K562 (cell line): ENCODE measurements around the gene IMMP2L. TPM values are rescaled to one million over a fixed set of nuclear protein-coding genes. Genes with fewer than 3 reads are reported as not detected.

Source experiments
- MED1 ChIP-seq: sonication (generic); formaldehyde crosslinking; IDR thresholded peaks from 2 replicates; pipeline ENCODE4 v1.8.1; 2023; ENCODE audit warnings: missing genetic modification reagents, borderline replicate concordance
- SIX5 ChIP-seq, 2 experiments: IDR thresholded peaks; 2 replicates each; pipeline ENCODE4 v1.6.1; 2011; ENCODE audit warnings: low read length in 2 of 2, borderline replicate concordance in 1 of 2, low read depth in 1 of 2, mild to moderate bottlenecking in 1 of 2, moderate library complexity in 1 of 2; ENCODE audit not compliant: insufficient read depth in 1 of 2
- ZC3H4 ChIP-seq: sonication (generic); formaldehyde crosslinking; IDR thresholded peaks from 2 replicates; pipeline ENCODE4 v1.9.0; 2021; ENCODE audit warnings: missing genetic modification reagents, borderline replicate concordance
- ZNF57 ChIP-seq: fragments of 450-650 bp; formaldehyde crosslinking; IDR thresholded peaks from 2 replicates; pipeline ENCODE4 v1.4.0; 2020; ENCODE audit warnings: mild to moderate bottlenecking, moderate library complexity
- polyA plus RNA-seq, 8 experiments: library from polyadenylated mRNA; depleted of rRNA in 4 of 8; stranded (reverse) in 5 of 8; unstranded in 3 of 8; fragments of >200 nt; fragmentation: Nextera tagmentation in 2 of 8; fragmentation: Illumina TruSeq in 1 of 8; extraction: Ambion mirVana in 2 of 8; extraction: Trizol in 1 of 8; gene quantifications; 2 replicates each; pipeline versions ENCODE4 v1.2.1 to v1.2.3, GENCODE V29; 2011 to 2014; ENCODE audit warnings: inconsistent platforms in 1 of 8, missing spikeins in 1 of 8
- total RNA-seq, 7 experiments: library from RNA; depleted of rRNA in 6 of 7; stranded (reverse); fragments of >200 nt in 6 of 7; fragmentation: Illumina TruSeq in 2 of 7; extraction: Trizol in 2 of 7; gene quantifications; 2 replicates each; pipeline versions ENCODE4 v1.2.1 to v1.2.3, GENCODE V29; 2011 to 2021; ENCODE audit warnings: low replicate concordance in 1 of 7
- TF ChIP-seq, protein P1 (sequence below): IDR thresholded peaks from 2 replicates; pipeline ENCODE4 v1.6.1; 2014; ENCODE audit warnings: antibody characterized with exemption
- TF ChIP-seq, protein P2 (sequence below): fragments of 250-450 bp; sonication (Bioruptor Pico); IDR thresholded peaks from 2 replicates; pipeline ENCODE4 v1.4.0; 2020; ENCODE audit warnings: mild to moderate bottlenecking, moderate library complexity, borderline replicate concordance
- TF ChIP-seq, protein P3 (sequence below): sonication (generic); formaldehyde crosslinking; IDR thresholded peaks from 2 replicates; pipeline ENCODE4 v1.8.0; 2023; ENCODE audit warnings: mild to moderate bottlenecking, missing genetic modification reagents
- TF ChIP-seq, protein P4 (sequence below): fragments of 450-650 bp; formaldehyde crosslinking; IDR thresholded peaks from 2 replicates; pipeline ENCODE4 v1.4.0; 2020; ENCODE audit warnings: mild to moderate bottlenecking, mixed read lengths
- TF ChIP-seq, protein P5 (sequence below): fragments of 450-650 bp; IDR thresholded peaks from 2 replicates; pipeline ENCODE4 v1.6.1; 2017; ENCODE audit warnings: mild to moderate bottlenecking, moderate library complexity
- TF ChIP-seq, protein P6 (sequence below): sonication (generic); formaldehyde crosslinking; IDR thresholded peaks from 2 replicates; pipeline ENCODE4 v1.4.0; 2020; ENCODE audit warnings: mild to moderate bottlenecking, missing genetic modification reagents

Gene IMMP2L
- total and polyA plus RNA-seq, 9 of the 15 experiments (the other 6 are each of a cell fraction or from before 2014, with no cell fraction given): 29.7 to 116 (median 53.0) TPM

DNA sequence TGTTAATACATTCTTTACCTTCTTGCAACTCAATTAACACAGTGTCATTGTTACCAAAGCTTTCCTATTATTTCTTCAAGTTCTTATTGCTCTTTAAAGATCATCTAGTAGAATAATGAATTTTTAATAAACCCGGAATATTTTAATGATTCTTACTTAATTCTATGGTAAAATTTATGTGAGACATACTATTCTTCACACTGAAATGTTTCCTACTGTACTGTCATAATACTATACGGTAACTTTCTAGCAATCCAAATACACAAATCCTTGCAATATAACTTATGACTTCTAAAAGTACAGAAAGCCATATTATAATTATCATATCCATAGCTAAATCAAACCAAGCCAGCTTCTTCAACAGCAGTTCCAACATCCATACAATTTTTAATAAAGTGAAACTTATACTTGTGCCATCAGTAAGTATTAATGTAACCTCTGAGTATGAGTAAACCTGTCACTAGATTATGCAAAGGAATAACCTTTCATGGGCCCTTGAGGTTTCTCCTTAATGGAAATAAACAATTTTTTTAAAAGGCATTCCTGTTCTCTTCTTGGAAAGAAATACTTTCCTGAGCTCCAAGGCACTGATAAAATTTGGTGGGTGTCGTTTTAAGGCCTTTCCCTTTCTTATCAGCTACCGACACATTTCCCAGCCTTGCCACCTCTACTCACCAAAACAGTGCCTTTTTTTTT lies 87.4 kb downstream of the IMMP2L start (continued):
- TF ChIP-seq, protein P1, sequence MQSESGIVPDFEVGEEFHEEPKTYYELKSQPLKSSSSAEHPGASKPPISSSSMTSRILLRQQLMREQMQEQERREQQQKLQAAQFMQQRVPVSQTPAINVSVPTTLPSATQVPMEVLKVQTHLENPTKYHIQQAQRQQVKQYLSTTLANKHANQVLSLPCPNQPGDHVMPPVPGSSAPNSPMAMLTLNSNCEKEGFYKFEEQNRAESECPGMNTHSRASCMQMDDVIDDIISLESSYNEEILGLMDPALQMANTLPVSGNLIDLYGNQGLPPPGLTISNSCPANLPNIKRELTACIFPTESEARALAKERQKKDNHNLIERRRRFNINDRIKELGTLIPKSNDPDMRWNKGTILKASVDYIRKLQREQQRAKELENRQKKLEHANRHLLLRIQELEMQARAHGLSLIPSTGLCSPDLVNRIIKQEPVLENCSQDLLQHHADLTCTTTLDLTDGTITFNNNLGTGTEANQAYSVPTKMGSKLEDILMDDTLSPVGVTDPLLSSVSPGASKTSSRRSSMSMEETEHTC: no peak
- TF ChIP-seq, protein P2, sequence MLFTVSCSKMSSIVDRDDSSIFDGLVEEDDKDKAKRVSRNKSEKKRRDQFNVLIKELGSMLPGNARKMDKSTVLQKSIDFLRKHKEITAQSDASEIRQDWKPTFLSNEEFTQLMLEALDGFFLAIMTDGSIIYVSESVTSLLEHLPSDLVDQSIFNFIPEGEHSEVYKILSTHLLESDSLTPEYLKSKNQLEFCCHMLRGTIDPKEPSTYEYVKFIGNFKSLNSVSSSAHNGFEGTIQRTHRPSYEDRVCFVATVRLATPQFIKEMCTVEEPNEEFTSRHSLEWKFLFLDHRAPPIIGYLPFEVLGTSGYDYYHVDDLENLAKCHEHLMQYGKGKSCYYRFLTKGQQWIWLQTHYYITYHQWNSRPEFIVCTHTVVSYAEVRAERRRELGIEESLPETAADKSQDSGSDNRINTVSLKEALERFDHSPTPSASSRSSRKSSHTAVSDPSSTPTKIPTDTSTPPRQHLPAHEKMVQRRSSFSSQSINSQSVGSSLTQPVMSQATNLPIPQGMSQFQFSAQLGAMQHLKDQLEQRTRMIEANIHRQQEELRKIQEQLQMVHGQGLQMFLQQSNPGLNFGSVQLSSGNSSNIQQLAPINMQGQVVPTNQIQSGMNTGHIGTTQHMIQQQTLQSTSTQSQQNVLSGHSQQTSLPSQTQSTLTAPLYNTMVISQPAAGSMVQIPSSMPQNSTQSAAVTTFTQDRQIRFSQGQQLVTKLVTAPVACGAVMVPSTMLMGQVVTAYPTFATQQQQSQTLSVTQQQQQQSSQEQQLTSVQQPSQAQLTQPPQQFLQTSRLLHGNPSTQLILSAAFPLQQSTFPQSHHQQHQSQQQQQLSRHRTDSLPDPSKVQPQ (CRISPR knock-in tag): no peak
- TF ChIP-seq ZC3H4 (CRISPR knock-in tag): no peak
- TF ChIP-seq, protein P3, sequence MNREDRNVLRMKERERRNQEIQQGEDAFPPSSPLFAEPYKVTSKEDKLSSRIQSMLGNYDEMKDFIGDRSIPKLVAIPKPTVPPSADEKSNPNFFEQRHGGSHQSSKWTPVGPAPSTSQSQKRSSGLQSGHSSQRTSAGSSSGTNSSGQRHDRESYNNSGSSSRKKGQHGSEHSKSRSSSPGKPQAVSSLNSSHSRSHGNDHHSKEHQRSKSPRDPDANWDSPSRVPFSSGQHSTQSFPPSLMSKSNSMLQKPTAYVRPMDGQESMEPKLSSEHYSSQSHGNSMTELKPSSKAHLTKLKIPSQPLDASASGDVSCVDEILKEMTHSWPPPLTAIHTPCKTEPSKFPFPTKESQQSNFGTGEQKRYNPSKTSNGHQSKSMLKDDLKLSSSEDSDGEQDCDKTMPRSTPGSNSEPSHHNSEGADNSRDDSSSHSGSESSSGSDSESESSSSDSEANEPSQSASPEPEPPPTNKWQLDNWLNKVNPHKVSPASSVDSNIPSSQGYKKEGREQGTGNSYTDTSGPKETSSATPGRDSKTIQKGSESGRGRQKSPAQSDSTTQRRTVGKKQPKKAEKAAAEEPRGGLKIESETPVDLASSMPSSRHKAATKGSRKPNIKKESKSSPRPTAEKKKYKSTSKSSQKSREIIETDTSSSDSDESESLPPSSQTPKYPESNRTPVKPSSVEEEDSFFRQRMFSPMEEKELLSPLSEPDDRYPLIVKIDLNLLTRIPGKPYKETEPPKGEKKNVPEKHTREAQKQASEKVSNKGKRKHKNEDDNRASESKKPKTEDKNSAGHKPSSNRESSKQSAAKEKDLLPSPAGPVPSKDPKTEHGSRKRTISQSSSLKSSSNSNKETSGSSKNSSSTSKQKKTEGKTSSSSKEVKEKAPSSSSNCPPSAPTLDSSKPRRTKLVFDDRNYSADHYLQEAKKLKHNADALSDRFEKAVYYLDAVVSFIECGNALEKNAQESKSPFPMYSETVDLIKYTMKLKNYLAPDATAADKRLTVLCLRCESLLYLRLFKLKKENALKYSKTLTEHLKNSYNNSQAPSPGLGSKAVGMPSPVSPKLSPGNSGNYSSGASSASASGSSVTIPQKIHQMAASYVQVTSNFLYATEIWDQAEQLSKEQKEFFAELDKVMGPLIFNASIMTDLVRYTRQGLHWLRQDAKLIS (CRISPR knock-in tag): no peak
- TF ChIP-seq, protein P4, sequence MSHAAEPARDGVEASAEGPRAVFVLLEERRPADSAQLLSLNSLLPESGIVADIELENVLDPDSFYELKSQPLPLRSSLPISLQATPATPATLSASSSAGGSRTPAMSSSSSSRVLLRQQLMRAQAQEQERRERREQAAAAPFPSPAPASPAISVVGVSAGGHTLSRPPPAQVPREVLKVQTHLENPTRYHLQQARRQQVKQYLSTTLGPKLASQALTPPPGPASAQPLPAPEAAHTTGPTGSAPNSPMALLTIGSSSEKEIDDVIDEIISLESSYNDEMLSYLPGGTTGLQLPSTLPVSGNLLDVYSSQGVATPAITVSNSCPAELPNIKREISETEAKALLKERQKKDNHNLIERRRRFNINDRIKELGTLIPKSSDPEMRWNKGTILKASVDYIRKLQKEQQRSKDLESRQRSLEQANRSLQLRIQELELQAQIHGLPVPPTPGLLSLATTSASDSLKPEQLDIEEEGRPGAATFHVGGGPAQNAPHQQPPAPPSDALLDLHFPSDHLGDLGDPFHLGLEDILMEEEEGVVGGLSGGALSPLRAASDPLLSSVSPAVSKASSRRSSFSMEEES (CRISPR knock-in tag): no peak
- TF ChIP-seq, protein P5, sequence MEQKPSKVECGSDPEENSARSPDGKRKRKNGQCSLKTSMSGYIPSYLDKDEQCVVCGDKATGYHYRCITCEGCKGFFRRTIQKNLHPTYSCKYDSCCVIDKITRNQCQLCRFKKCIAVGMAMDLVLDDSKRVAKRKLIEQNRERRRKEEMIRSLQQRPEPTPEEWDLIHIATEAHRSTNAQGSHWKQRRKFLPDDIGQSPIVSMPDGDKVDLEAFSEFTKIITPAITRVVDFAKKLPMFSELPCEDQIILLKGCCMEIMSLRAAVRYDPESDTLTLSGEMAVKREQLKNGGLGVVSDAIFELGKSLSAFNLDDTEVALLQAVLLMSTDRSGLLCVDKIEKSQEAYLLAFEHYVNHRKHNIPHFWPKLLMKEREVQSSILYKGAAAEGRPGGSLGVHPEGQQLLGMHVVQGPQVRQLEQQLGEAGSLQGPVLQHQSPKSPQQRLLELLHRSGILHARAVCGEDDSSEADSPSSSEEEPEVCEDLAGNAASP: no peak
- no peak for TF ChIP-seq MED1 (CRISPR knock-in tag)
- no peak for TF ChIP-seq ZNF57 (CRISPR knock-in tag)
- TF ChIP-seq SIX5 (IDR thresholded peaks at IDR 0.05; ENCODE audit: borderline replicate concordance in 1 of 2, insufficient read depth in 1 of 2, low read depth in 1 of 2, low read length in 2 of 2): no peak
- TF ChIP-seq, protein P6, sequence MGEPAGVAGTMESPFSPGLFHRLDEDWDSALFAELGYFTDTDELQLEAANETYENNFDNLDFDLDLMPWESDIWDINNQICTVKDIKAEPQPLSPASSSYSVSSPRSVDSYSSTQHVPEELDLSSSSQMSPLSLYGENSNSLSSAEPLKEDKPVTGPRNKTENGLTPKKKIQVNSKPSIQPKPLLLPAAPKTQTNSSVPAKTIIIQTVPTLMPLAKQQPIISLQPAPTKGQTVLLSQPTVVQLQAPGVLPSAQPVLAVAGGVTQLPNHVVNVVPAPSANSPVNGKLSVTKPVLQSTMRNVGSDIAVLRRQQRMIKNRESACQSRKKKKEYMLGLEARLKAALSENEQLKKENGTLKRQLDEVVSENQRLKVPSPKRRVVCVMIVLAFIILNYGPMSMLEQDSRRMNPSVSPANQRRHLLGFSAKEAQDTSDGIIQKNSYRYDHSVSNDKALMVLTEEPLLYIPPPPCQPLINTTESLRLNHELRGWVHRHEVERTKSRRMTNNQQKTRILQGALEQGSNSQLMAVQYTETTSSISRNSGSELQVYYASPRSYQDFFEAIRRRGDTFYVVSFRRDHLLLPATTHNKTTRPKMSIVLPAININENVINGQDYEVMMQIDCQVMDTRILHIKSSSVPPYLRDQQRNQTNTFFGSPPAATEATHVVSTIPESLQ (CRISPR knock-in tag): peak; percentile 32; the same call in 1 of the 2 replicates
